ENCODE measurements around the gene KIAA0825.

KIAA0825 gene

GRCh38 chr5:94433397-94434163 is 184.8 kb downstream of the KIAA0825 start:
- no peak for DNase-seq

DNA sequence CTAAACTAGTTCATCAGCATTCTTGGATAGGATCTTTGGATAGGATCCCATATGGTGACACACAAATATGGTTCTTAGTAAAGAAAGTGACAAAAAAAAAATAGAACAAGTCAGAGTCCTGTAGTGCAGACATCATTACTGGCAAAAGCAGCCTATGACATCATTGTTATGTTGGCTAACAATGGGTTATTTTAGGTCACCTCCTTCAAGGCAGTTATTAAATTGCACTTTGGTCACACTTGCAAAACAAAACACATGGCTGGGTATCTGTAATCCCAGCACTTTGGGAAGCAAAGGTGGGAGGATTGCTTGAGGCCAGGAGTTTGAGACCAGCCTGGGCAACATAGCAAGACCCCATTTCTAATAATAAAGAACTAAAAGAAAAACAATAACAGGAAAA is 185.9 kb downstream of the KIAA0825 start:
- no peak for DNase-seq

GRCh38 chr5:94431696-94432095 is 186.7 kb downstream of the KIAA0825 start:
- DNase-seq: no peak

- no peak for DNase-seq
These were observed 188.8 kb downstream of the KIAA0825 start for GRCh38 chr5:94429566-94429965.

DNA sequence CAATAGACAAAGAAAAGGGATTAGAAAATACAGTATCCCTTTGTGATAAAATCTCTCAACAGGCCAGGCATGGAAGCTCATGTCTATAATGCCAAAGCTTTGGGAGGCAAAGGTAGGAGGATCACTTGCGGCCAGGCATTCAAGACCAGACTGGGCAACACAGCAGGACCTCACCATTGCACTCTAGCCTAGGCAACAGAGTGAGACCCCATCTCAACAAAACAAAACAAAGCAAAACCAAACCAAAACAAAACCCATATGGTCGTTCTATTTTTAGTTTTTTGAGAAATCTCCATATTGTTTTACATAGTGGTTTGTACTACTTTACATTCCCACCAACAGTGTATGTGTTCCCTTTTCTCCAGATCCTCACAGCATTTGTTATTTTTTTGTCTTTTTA is 193.0 kb downstream of the KIAA0825 start:
- DNase-seq: no peak

DNA sequence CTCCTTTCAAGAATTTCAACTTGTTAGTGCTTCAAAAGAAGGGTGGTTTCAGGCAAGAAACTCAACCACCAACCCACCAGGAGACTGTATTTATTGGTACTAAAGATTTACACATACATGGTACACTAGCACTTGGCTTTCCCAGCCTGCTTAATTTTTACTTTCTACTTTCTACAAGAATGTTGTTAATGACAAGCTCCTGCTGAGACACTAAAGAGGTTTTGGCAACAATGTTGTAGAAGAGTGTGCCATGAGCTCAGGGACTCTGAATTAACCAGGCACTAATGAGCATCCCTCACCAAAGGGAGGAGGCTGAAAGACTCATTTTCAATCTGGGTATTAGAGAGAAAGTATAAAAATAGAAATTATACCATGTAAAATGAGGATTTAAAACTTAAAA is 195.0 kb downstream of the KIAA0825 start:
- DNase-seq: no peak

DNA sequence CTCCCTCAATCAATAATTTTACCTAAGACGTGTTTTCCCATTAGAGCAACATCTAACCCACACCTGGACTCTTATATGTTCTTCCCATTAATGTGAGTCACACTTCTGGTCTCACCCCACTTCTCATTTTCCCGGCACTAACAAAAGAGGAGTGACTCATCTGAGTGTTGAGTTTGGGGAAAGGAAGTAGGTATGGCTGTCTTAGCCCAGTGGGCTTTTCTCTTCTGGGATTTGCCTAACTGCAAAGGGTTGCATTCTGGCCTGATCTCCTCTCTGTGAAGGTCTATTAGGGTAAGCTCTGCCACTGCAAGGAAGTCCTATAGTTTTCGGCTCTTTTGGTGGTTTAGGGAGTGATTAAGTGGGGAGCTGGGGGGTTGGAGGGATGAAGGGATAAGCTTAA is 195.6 kb downstream of the KIAA0825 start:
- DNase-seq: no peak

GRCh38 chr5:94420885-94421284 is 197.5 kb downstream of the KIAA0825 start:
- no peak for DNase-seq

DNA sequence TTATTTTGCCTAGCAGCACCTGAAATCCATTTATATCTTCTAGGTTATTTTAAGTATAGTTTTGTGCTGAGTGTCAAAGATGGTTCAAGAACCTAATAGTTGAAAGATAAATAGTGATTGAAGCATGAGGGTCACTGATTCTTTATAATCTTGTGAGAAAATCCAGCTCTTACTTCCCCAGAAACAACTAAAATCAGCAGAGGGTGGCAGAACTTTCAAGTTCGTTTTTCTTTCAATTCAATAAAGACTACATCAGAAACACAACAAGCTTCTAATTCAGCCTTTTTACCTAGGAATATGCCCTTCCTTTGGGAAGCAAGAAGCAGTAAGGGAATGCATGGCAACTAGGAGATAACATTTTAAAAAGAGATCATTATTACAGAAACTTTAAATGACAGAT is 202.6 kb downstream of the KIAA0825 start:
- no peak for DNase-seq

DNA sequence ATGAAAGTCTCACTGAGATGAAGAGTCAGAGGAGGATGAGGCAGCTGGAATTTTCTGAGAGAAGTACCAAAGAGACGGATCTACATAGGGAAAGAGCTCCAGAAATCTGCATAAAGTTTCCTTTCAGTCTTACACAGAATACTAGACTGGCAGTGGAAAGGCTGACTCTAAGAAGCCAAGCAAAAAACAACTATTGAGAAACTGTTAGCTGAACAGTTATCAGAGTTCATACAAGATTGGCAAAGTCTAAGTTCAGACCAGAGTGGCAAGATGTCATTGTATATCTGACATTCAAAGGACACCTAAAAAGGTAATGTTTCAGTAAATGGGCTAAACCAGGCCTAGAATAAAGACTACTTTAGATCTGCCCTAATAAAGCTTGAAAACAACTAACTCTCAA is 209.0 kb downstream of the KIAA0825 start:
- DNase-seq: no peak

- DNase-seq: no peak
These were observed 211.4 kb downstream of the KIAA0825 start for GRCh38 chr5:94407023-94407422.

GRCh38 chr5:94403483-94403882 is 214.9 kb downstream of the KIAA0825 start:
- no peak for DNase-seq

- no peak for DNase-seq
These were observed 216.3 kb downstream of the KIAA0825 start for GRCh38 chr5:94402096-94402495.

- DNase-seq: no peak
These were observed 220.9 kb downstream of the KIAA0825 start for GRCh38 chr5:94397508-94397907.

- no peak for DNase-seq
These were observed 221.7 kb downstream of the KIAA0825 start for GRCh38 chr5:94396687-94397086.

- DNase-seq: no peak
These were observed 222.9 kb downstream of the KIAA0825 start for GRCh38 chr5:94395468-94395867.

DNA sequence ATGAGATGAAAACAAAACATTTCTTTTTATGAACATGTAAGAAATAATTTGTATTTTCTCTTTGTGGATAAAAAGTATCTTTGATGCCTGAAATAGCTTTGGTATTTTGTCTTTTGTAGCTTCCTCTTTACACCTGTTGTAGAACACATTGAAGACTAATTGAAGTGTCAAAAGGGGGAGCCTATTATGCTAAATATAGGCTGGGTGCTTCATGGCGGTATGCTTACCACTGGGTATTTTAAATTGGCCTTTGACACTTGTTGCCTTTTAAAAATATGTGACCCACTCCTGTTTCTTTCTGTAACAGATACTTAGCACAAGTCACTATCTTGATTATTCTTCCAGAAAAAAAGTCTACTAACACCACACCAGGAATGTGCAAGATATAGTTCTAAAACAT is 226.4 kb downstream of the KIAA0825 start:
- no peak for DNase-seq

GRCh38 chr5:94389515-94389899 is 228.9 kb downstream of the KIAA0825 start:
- DNase-seq: no peak

- DNase-seq: no peak
These were observed 229.5 kb downstream of the KIAA0825 start for GRCh38 chr5:94388773-94389514.

- DNase-seq: no peak
These were observed 232.6 kb downstream of the KIAA0825 start for GRCh38 chr5:94385767-94386166.

- DNase-seq: no peak
These were observed 240.3 kb downstream of the KIAA0825 start for GRCh38 chr5:94378062-94378461.

GRCh38 chr5:94376672-94377345 is 241.6 kb downstream of the KIAA0825 start:
- DNase-seq: no peak

DNA sequence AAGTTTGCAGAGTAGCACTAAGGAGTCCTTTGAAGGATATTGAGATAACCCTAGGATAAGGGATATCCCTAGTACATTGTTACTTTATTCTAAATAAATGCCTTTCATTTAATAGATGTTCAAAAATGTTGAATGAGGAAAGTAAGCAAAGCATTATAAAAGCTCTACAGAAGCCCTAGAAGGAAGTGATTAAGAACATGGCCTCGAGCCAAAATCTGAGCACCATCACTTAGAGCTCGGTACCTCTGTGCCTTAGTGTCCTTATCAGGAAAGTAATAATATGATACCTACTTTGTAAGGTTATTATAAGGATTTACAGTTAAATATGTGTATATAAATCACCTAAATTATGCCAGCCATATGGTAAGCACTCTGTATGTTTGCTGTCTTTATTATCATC is 242.6 kb downstream of the KIAA0825 start:
- DNase-seq: no peak

DNA sequence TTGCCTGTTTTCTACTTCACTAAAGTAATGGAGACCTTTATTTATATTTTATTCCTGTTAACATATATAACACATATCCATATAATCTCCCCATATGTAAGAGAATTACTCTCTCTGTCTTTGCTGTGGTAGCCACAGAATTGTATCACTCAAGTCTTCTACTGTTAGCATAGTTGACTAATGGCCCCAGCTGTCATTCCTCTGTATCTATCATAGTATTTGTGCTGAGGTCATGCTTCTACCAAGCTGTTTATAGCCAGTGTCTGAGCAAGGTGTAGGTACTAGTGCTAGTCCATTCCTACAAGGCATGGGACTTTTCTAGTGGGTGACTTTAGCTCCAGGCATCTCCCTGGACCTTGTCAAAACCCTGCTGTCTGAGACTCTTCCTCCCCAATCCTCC is 244.1 kb downstream of the KIAA0825 start:
- DNase-seq: no peak
